B cell (primary cell): Measurements from ENCODE around the gene COG6. TPM values are rescaled to one million over a fixed set of nuclear protein-coding genes. Genes with fewer than 3 reads are reported as not detected.

Source experiments
- ATAC-seq: fragments of 200-7000 bp; cut with Tn5 transposase; one replicate; pipeline ENCODE4 v1.10.0; 2021; ENCODE audit warnings: low read depth, mild to moderate bottlenecking, moderate number of reproducible peaks, moderate library complexity
- CTCF ChIA-PET: fragments of 350-600 bp; sonication (Branson Sonifier 250); formaldehyde crosslinking; loops from one replicate; lab custom pipeline; 2021; ENCODE audit warnings: antibody characterized with exemption, inconsistent platforms; lab: Charles Lee
- POLR2A ChIA-PET: fragments of 350-600 bp; sonication (Branson Sonifier 250); formaldehyde crosslinking; loops from one replicate; lab custom pipeline; 2021; ENCODE audit warnings: antibody characterized with exemption; lab: Charles Lee
- DNase-seq: peaks from one replicate; pipeline ENCODE4 v3.0.0; 2013
- H2AFZ ChIP-seq: 2 replicates; pipeline ENCODE4 v1.6.1; 2012; ENCODE audit warnings: mild to moderate bottlenecking, low read depth, low read length; ENCODE audit not compliant: insufficient read depth, poor library complexity, severe bottlenecking
- H3K27ac ChIP-seq, 2 donors: 1 replicate in 1 of 2; 2 replicates in 1 of 2; pipeline ENCODE4 v1.5.1; 2012 to 2013; ENCODE audit warnings: low read length in 2 of 2, mild to moderate bottlenecking in 2 of 2, moderate library complexity in 1 of 2
- H3K27me3 ChIP-seq, 4 experiments: fragments of 200-600 bp in 1 of 4; sonication (generic) in 1 of 4; replicated peaks in 1 of 4; 1 replicate in 2 of 4; 2 replicates in 2 of 4; pipeline versions ENCODE4 v1.6.1 to v1.7.0; 2013 to 2016; ENCODE audit warnings: low read length in 3 of 4, mild to moderate bottlenecking in 2 of 4, mixed read lengths in 1 of 4, moderate library complexity in 1 of 4; ENCODE audit not compliant: insufficient read depth in 4 of 4, control insufficient read depth in 3 of 4; ENCODE audit errors: control extremely low read depth in 1 of 4
- H3K36me3 ChIP-seq, 2 experiments: replicated peaks in 1 of 2; 1 replicate in 1 of 2; 2 replicates in 1 of 2; pipeline versions ENCODE4 v1.6.1 to v1.7.1; 2013; ENCODE audit warnings: low read length in 1 of 2; ENCODE audit not compliant: insufficient read depth in 2 of 2, control insufficient read depth in 1 of 2; ENCODE audit errors: control extremely low read depth in 1 of 2, extremely low read depth in 1 of 2
- H3K4me1 ChIP-seq, 2 donors: fragments of 200-600 bp in 1 of 2; sonication (generic) in 1 of 2; 1 replicate in 1 of 2; 2 replicates in 1 of 2; pipeline versions ENCODE4 v1.5.1 to v1.6.1; 2013 to 2017; ENCODE audit warnings: low read length in 2 of 2; ENCODE audit not compliant: control insufficient read depth in 2 of 2, insufficient read depth in 2 of 2
- H3K4me2 ChIP-seq: replicated peaks from 2 replicates; pipeline ENCODE3; 2012; ENCODE audit warnings: mild to moderate bottlenecking, low read depth, low read length; ENCODE audit not compliant: poor library complexity, severe bottlenecking
- H3K4me3 ChIP-seq, 5 experiments: fragments of 200-600 bp in 1 of 5; sonication (generic) in 1 of 5; 1 replicate in 3 of 5; 2 replicates in 2 of 5; pipeline versions ENCODE4 v1.5.1 to v1.7.0; 2011 to 2016; ENCODE audit warnings: low read length in 4 of 5, mild to moderate bottlenecking in 4 of 5, low read depth in 2 of 5, control low read depth in 1 of 5, moderate library complexity in 1 of 5; ENCODE audit not compliant: insufficient read depth in 1 of 5; ENCODE audit errors: control extremely low read depth in 1 of 5, extremely low read depth in 1 of 5
- H3K79me2 ChIP-seq: fragments of 200-600 bp; sonication (generic); one replicate; pipeline ENCODE4 v1.6.0; 2016; ENCODE audit warnings: low read length; ENCODE audit not compliant: control insufficient read depth, insufficient read depth
- H3K9ac ChIP-seq: fragments of 200-600 bp; sonication (generic); 2 replicates; pipeline ENCODE4 v1.6.1; 2017; ENCODE audit warnings: mild to moderate bottlenecking, low read length, moderate library complexity
- H3K9me3 ChIP-seq, 3 donors: one replicate each; pipeline versions ENCODE4 v1.6.1 to v1.7.1; 2013; ENCODE audit warnings: low read length in 2 of 3; ENCODE audit not compliant: control insufficient read depth in 2 of 3, insufficient read depth in 1 of 3; ENCODE audit errors: control extremely low read depth in 1 of 3
- H4K20me1 ChIP-seq: 2 replicates; pipeline ENCODE4 v1.6.0; 2012; ENCODE audit warnings: mild to moderate bottlenecking, low read length; ENCODE audit not compliant: insufficient read depth, control insufficient read depth, poor library complexity, severe bottlenecking
- H3K27ac Mint-ChIP-seq: one replicate; pipeline ENCODE4 v1.8.0; 2021; ENCODE audit warnings: mixed read lengths
- H3K27me3 Mint-ChIP-seq: one replicate; pipeline ENCODE4 v1.8.0; 2021; ENCODE audit warnings: mixed read lengths
- H3K4me1 Mint-ChIP-seq: one replicate; pipeline ENCODE4 v1.8.0; 2021; ENCODE audit warnings: mixed read lengths
- H3K4me3 Mint-ChIP-seq: one replicate; pipeline ENCODE4 v1.8.0; 2021; ENCODE audit warnings: mixed read lengths
- H3K9me3 Mint-ChIP-seq: one replicate; pipeline ENCODE4 v1.8.0; 2022; ENCODE audit warnings: mixed read lengths; ENCODE audit not compliant: insufficient read depth
- CTCF ChIP-seq: fragments of 200-600 bp; IDR thresholded peaks from one replicate; pipeline ENCODE4 v1.8.0; 2022; ENCODE audit warnings: antibody characterized with exemption, mild to moderate bottlenecking
- EZH2 ChIP-seq: IDR thresholded peaks from 2 replicates; pipeline ENCODE4 v1.6.1; 2012; ENCODE audit warnings: borderline replicate concordance, low read depth, mild to moderate bottlenecking, moderate library complexity, low read length; ENCODE audit not compliant: insufficient read depth, poor library complexity, severe bottlenecking
- WGBS: methylation state at CpG from one replicate; pipeline ENCODE4 v1.1.5; 2013; ENCODE audit warnings: missing lambda C conversion rate; ENCODE audit not compliant: insufficient coverage; 5-methylcytosine and 5-hydroxymethylcytosine counted together
- intact Hi-C: fragments of 100-400 bp; cut with micrococcal nuclease; formaldehyde crosslinking; loops from one replicate; pipeline ENCODE4 v1.10.0; 2022
- polyA plus RNA-seq: library from polyadenylated mRNA; depleted of rRNA; stranded (reverse); fragments of >200 nt; gene quantifications from 2 replicates; pipeline ENCODE4 v1.2.3, GENCODE V29; 2012
- total RNA-seq, 2 donors: library from RNA; stranded (reverse); fragments of 120-200 nt in 1 of 2; gene quantifications; 1 replicate in 1 of 2; 2 replicates in 1 of 2; pipeline versions ENCODE4 v1.2.3 to v1.2.4, GENCODE V29; 2013 to 2022

Gene COG6
- total and polyA plus RNA-seq, 2 donors (not counting 1 experiment from before 2014, with no cell fraction given): 7.7 to 49.9 TPM

GRCh38 chr13:39663958-39664357, 8.5 kb downstream of the COG6 start:
- H3K4me1 Mint-ChIP-seq: peaks cover 3% of the 10 kb centered on the region
- no peak overlapping the region for H3K4me2 ChIP-seq
- no peak for ATAC-seq
- peaks cover 0 to 25% of the 10 kb centered on the region in 2 experiments for H3K36me3 ChIP-seq
- ChIA-PET POLR2A (no interaction called here), CTCF (no interaction called here)
- no peak overlapping the region for H3K9ac ChIP-seq
- no peak for TF ChIP-seq CTCF
- no peak for TF ChIP-seq EZH2
- H2AFZ ChIP-seq: no peak overlapping the region
- intact Hi-C loops: no loop called here
- no peaks in the 10 kb centered on the region for H3K9me3 Mint-ChIP-seq
- no peak overlapping the region for H3K4me3 ChIP-seq
- no peak overlapping the region for H3K27ac ChIP-seq
- WGBS: no CpG with 5 or more reads among the region's 2 CpGs
- no peaks in the 10 kb centered on the region for H3K79me2 ChIP-seq
- H3K4me3 Mint-ChIP-seq: no peak overlapping the region
- H3K27me3 ChIP-seq: no peaks in the 10 kb centered on the region
- DNase-seq: no peak
- no peak overlapping the region for H3K27ac Mint-ChIP-seq
- no peaks in the 10 kb centered on the region for H3K9me3 ChIP-seq
- H3K27me3 Mint-ChIP-seq: no peaks in the 10 kb centered on the region
- H3K4me1 ChIP-seq: no peaks in the 10 kb centered on the region
- H4K20me1 ChIP-seq: no peaks in the 10 kb centered on the region

- Histone ChIP-seq H3K9me3 (no peaks in the 10 kb centered on the region), H3K4me3 (no peak overlapping the region), H4K20me1 (no peaks in the 10 kb centered on the region), H3K36me3 (peaks cover 0 to 19% of the 10 kb centered on the region in 2 experiments), H3K79me2 (no peaks in the 10 kb centered on the region), H3K4me2 (no peak overlapping the region), H3K4me1 (no peaks in the 10 kb centered on the region), H2AFZ (no peak overlapping the region), H3K27me3 (no peaks in the 10 kb centered on the region), H3K27ac (no peak overlapping the region), H3K9ac (no peak overlapping the region)
- no peak for TF ChIP-seq CTCF
- TF ChIP-seq EZH2: no peak
- Mint-ChIP-seq H3K27ac (no peak overlapping the region), H3K4me1 (no peaks in the 10 kb centered on the region), H3K4me3 (no peak overlapping the region), H3K27me3 (no peaks in the 10 kb centered on the region), H3K9me3 (no peaks in the 10 kb centered on the region)
- DNase-seq: no peak
- ATAC-seq: no peak
- POLR2A ChIA-PET: no interaction called here
- no CpG with 5 or more reads among the region's 1 CpG for WGBS
- intact Hi-C loops: no loop called here
- CTCF ChIA-PET: no interaction called here
Observed at GRCh38 chr13:39665763-39666162, 10.3 kb downstream of the COG6 start.
